ENCODE data around the gene PIGL.

DNA sequence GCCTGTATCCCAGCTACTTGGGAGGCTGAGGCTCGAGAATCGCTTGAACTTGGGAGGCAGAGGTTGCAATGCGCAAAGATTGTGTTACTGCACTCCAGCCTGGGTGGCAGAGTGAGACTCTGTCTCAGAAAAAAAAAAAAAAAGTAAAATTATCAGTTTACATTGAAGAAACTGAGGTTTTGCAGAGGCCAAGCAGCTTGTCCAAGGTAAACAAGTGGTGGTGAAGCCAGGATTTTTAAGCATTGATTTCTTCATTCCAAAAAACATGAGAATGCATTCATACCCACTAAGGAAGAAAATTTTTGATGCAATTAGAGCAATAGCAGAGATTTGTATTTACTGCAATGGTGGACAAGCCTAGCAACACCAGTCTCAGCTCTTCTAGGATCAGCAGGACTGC lies 83.5 kb downstream of the PIGL start:
- no peak for TF ChIP-seq POLR2A (IDR thresholded peaks at IDR 0.05)
- TF ChIP-seq, protein P1, sequence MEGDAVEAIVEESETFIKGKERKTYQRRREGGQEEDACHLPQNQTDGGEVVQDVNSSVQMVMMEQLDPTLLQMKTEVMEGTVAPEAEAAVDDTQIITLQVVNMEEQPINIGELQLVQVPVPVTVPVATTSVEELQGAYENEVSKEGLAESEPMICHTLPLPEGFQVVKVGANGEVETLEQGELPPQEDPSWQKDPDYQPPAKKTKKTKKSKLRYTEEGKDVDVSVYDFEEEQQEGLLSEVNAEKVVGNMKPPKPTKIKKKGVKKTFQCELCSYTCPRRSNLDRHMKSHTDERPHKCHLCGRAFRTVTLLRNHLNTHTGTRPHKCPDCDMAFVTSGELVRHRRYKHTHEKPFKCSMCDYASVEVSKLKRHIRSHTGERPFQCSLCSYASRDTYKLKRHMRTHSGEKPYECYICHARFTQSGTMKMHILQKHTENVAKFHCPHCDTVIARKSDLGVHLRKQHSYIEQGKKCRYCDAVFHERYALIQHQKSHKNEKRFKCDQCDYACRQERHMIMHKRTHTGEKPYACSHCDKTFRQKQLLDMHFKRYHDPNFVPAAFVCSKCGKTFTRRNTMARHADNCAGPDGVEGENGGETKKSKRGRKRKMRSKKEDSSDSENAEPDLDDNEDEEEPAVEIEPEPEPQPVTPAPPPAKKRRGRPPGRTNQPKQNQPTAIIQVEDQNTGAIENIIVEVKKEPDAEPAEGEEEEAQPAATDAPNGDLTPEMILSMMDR (IDR thresholded peaks at IDR 0.05), result no peak

Measured in breast epithelium (tissue), 3 donors.